NCI-H1092 (cell line): ENCODE data around the gene RETN.

Experiments used
- DNase-seq: peaks from one replicate; lab custom pipeline; 2025; lab: John Stamatoyannopoulos, UW

RETN gene, protein sequence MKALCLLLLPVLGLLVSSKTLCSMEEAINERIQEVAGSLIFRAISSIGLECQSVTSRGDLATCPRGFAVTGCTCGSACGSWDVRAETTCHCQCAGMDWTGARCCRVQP

DNA sequence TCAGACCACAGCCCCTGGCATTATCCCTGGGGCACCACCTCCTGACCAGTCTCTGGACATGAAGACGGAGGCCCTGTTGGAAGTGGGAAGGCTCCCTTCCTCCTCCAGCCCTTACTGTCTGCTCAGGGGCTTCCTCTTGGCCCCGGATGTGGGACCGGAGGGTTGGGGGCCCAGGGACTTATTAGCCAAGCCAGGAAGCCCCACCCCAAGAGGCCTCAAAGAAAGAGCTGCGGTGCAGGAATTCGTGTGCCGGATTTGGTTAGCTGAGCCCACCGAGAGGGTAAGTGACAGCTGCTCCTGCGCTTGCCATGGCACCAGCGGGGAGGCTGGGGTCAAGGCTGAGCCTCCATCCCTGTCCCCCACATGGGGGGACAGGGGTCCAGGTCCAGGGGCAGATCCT is at the start of gene RETN:
Gene RETN (plus strand): TSS at position 208 of the 400 bp plus-strand sequence. CDS start 278 bp downstream, outside the sequence.
- DNase-seq: no peak

DNA sequence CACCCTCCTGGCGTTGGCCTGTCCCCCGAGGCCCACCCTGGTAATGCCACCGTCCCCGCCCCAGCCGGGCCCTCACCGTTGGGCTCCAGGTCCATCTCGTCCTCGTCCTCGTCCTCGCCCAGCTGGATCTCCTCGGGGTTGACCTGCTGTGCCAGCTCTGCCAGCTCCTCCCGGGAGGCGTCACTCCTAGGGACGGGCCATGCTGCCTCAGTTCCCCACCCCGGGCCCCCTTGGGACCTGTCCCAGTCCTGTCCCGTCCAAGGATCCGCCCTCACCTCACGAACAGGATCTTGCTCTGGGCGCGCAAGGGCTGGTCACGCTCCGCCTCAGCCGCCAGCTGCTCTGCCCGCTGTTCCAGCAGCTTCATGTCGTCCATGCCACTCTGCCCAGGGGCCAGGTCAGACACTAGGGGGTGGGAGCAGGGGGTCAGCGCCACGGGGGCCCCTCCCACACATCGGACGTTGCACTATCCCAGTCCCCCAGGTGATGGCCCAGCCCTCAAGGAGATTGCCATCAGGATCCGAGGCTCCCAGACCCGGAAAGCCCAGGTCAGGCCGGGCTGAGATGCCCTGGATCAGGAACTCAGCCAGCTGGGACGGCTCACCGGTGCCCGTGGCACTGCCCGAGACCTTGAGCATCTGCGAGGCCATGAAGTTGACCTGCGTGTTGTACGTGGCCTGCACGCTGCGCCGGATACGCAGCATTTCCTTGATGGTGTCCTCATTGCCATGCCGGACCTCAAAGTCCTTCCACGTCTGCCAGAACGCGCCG is 49.0 kb upstream of the RETN start:
- no peak for DNase-seq

DNA sequence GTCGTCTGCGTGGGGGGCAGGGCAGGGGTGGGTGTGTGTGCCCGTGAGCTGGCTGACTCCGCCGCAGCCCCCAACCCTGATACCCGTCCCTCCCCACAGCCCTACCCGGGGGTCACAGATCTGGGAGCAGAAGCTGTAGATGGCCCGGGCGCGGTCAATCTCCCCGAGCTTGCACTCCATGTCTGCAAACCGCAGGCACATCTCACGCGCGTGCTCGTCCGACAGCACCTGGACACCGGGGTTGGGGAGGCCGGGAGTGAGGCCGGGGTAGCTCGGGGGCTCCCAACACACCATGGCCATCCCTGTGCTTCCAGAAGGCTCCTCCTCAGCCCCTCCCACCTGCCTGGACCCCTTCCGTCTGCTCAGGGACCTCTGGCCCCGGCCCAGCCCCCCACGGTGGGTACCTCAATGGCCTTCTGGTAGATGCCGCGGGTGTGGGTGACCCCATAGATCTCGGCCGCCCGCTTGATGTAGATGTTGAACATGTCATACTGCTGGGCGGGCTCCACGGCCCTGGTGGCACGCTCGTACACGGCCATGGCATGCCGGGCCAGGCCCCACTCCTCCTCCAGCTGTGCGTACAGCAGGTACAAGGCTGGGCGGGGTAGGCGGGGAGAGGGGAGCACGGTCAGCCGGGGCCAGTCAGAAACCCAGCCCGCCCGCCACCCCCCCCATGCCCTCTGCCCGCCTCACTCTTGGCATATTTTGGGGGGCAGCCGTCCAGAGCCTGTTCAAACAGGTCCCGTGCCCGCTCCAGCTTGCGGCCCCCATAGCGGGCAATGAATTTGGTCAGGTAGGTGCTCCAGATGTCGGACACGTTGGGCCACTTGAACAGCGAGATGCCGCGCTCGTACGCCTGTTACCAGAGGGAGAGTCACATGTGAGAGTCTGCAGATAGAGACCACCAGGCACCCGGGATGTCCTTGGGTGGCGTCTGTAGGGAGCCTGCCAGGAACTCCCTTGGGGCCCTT is 48.1 kb upstream of the RETN start:
- no peak for DNase-seq

DNA sequence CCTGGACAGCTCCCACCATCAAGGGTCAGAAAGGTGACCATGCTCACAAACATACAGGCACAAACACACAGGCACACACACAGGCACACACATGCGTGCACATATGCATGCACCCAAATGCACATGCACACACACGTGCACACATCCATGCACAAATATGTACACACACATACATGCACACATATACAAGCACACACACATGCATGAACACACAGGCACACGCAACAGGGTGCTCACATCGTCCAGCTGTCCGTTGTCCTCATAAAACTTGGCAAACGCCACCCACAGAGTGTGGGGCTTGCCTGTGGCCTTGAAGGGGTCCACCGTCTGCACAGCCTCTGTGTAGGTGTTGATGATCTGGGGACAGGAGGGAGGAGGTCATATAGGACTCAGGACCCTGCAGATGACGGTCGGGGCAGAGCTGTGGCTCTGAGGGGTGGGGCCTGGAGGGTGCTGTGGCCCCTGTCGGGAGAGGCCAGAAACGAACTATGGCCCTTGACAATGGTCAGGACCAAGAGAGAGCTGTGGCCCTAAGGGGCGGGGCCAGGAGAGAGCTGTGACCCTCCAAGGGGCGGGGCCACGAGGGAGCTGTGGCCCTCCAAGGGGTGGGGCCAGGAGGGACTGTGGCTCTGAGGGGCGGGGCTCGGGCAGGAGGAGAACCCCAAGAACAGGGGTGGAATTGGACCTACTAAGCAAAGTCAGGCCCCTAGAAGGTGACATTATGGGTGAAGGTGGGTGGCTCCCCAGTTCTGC is 45.7 kb upstream of the RETN start:
- DNase-seq: no peak

- DNase-seq: no peak
Observed at GRCh38 chr19:7623725-7624603, 44.9 kb upstream of the RETN start.

GRCh38 chr19:7624810-7625209 is 44.0 kb upstream of the RETN start:
- no peak for DNase-seq

- DNase-seq: no peak
Observed at GRCh38 chr19:7625763-7626372, 43.0 kb upstream of the RETN start.

GRCh38 chr19:7627166-7627565 is 41.7 kb upstream of the RETN start:
- DNase-seq: no peak

- no peak for DNase-seq
Observed at GRCh38 chr19:7628589-7629311, 40.1 kb upstream of the RETN start.

DNA sequence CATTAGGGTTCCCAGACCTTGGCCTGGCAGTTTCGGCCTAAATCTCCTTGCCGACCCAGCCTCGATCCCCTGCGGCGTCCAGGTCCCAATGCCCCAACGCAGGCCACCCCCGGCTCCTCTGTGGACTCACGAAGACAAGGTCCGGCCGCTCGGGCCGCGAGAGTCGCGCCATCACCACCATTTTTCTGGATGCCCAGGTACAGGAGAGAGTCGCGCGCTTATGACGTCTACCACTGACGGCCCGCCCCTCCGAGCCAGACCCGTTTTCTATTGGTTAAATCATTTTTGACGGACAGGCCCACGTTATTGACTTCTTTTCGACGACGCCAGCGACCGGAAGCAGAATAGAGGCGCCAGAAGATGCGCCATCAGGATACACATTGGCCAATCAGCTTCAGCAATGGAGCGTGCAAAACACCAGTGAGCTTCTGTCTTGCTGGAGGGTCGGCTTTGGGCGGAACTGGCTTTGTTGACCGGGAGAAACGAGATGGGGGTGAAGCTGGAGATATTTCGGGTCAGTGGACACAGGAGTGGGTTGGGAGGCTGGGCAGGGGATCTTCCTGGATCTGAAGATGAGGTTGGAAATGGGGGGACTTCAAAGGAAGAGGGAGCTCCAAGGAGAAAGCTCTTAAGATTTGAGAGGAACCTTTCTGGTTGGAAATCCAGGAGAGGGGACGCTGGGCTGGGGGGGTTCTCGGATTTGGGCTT is 39.3 kb upstream of the RETN start, which contains the start of the genes PET100 and XAB2:
Gene PET100 (plus strand): TSS at position 447 of the 708 bp plus-strand sequence. CDS start 41 bp downstream, at position 488.
Gene XAB2 (minus strand): TSS at position 199 of the 708 bp plus-strand sequence. CDS start 18 bp downstream, at position 181.
- DNase-seq: peak; percentile 98

DNA sequence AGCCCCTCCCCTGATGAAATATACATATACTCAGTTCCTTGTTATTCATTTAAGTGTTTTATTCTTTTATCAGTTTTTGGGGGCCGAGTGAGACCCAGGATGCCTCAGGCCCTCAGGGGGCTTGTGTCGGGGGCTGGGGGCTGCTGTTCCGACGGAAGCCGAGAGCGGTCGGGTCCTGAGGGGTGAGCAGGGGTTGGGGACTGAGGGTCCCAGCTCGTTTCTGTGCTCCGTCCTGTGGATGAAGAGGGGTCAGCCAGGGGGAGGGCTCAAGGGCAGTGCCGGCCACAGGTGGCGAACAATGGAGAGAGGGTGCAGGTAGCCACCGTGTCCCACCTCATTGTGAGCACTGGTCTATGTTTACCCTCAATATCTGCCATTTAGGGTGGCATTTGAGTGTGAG is 37.3 kb upstream of the RETN start:
- no peak for DNase-seq

- DNase-seq: no peak
Observed at GRCh38 chr19:7632340-7633203, 36.3 kb upstream of the RETN start.

DNA sequence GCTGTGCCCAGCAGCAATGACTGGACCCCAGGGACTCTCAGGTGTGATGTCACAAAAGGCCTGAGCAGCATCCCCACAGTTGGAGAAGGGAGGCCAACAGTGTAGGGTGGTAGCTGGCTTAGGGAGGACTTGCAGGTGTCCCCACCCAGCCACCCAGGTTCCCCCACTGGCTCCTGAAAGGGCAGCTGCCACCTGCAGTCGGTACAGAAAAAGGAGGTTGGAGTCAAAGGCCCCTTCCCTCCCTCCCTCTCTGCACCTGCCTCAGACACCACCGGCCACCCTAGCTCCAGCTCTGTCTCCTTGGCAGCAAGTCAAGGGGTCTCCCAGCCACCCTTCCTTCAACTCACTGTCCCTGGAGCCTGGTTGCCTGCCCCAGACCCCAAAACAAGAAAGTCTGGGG is 35.2 kb upstream of the RETN start, which contains the start of gene PCP2:
Gene PCP2 (minus strand): TSS at position 22 of the 400 bp plus-strand sequence. CDS start 262 bp downstream, outside the sequence.
- DNase-seq: no peak

DNA sequence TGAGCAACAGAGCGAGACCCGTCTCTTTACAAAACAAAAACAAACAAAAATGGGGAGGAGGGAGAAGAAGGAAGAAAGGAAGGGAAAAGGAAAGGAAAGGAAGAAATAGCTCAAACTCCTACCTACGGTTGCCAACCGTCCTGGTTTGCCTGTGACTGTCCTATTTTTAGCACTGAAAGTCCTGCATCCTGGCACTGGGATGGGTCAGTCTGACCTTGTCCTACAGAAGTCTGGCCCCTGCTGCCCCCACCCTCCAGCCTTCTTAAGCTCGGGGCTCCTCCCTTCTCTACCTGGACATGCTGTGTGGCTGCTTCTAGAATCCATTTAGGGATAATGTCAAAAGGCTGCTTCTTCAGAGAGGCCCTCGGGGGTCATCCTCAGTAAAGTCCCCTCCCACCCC is 33.2 kb upstream of the RETN start:
- DNase-seq: no peak

GRCh38 chr19:7636317-7636690 is 32.5 kb upstream of the RETN start:
- no peak for DNase-seq

DNA sequence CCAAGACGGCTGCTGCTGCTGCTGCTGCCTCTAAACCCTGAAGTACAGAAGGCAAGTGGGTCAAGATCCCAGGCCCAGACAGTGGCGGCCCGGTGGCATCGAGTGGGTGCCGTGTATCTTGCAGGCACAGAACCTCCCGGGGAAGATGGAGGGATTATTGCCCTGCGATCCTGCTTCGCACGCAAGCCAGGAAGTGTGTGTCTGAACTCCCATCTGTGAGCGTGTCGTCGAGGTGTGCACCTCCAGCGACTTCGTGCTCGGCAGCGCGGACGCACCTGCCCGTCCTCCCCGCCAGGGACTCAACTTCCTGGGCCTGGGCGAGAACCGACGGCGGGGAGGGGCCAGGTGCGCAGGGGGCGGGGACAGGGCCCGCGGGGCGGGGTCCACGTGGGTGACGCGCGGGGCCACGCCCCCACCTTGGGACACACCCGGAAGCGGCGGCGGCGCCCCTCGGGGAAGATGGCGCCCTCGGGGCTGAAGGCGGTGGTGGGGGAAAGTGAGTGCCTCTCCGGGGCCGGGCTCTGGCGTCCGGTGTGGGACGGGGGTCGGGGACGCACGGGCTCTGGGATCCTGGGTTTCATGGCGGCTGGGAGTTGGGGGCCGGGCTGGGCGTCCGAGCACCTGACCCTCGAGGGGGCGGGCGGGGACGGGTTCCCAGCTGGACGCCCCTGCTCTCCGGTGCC is 32.0 kb upstream of the RETN start, which contains the start of gene STXBP2:
Gene STXBP2 (plus strand): TSS at position 420 of the 683 bp plus-strand sequence. CDS start 40 bp downstream, at position 460.
- no peak for DNase-seq
